Measurements from ENCODE around the gene USP17L19. TPM values are rescaled to one million over a fixed set of nuclear protein-coding genes. Genes with fewer than 3 reads are reported as not detected.
A peak's percentile ranks its signal among the peaks of the same experiment; 100 is the strongest.
"Not testable (repeated sequence)": the region's sequence is repeated elsewhere in the genome, so short reads cannot be mapped to it uniquely, and the experiment has no call there.

Gene USP17L19
- total RNA-seq, 3 donors from 2014 or later (not counting 1 experiment from before 2014, with no cell fraction given), result not detected

- intact Hi-C loops (cut with micrococcal nuclease); H3K27me3 ChIP-seq (ENCODE audit: control insufficient read depth, insufficient read depth, low read length); H3K36me3 ChIP-seq (ENCODE audit: control insufficient read depth, insufficient read depth, low read length); H3K9me3 ChIP-seq (ENCODE audit: control insufficient read depth, insufficient read depth, low read length); H3K9me3 Mint-ChIP-seq; H3K4me1 Mint-ChIP-seq; H3K4me1 ChIP-seq (ENCODE audit: control insufficient read depth, insufficient read depth, low read length); H3K4me3 Mint-ChIP-seq; ATAC-seq; H3K27ac Mint-ChIP-seq; H3K4me3 ChIP-seq (ENCODE audit: low read length); H3K27ac ChIP-seq (ENCODE audit: low read length); H3K27me3 Mint-ChIP-seq (ENCODE audit: low read depth in 2 of 2); H3K36me3 Mint-ChIP-seq: not testable (repeated sequence)
- WGBS (ENCODE audit: insufficient coverage), result 82% methylated on average over 10 of the region's 12 CpGs
- peak; percentile 0 to 11 for DNase-seq
Observed at GRCh38 chr4:9238461-9238860, 14.7 kb upstream of the USP17L19 start.

- not testable (repeated sequence) for H3K9me3 Mint-ChIP-seq; H3K27me3 Mint-ChIP-seq (ENCODE audit: low read depth in 2 of 2)
- no CpG with 5 or more reads among the region's 14 CpGs for WGBS (ENCODE audit: insufficient coverage)
Observed at GRCh38 chr4:9243579-9243978, 9.6 kb upstream of the USP17L19 start, which contains the start of gene USP17L17. Gene USP17L17 (plus strand): TSS chr4:9243879. CDS start chr4:9243879, 0 bp downstream.

GRCh38 chr4:9247953-9248680 lies 5.1 kb upstream of the USP17L19 start, which contains the start of gene USP17L18:
Gene USP17L18 (plus strand): TSS chr4:9248630. CDS start chr4:9248630, 0 bp downstream.
- H3K36me3 Mint-ChIP-seq; H3K9me3 Mint-ChIP-seq; H3K36me3 ChIP-seq (ENCODE audit: control insufficient read depth, insufficient read depth, low read length); H3K4me1 ChIP-seq (ENCODE audit: control insufficient read depth, insufficient read depth, low read length); H3K4me1 Mint-ChIP-seq; H3K27me3 ChIP-seq (ENCODE audit: control insufficient read depth, insufficient read depth, low read length); intact Hi-C loops (cut with micrococcal nuclease); H3K27ac ChIP-seq (ENCODE audit: low read length); ATAC-seq; H3K4me3 Mint-ChIP-seq; H3K27me3 Mint-ChIP-seq (ENCODE audit: low read depth in 2 of 2); H3K9me3 ChIP-seq (ENCODE audit: control insufficient read depth, insufficient read depth, low read length); H3K4me3 ChIP-seq (ENCODE audit: low read length); H3K27ac Mint-ChIP-seq: not testable (repeated sequence)
- 95% methylated on average over 11 of the region's 26 CpGs for WGBS (ENCODE audit: insufficient coverage)
- peak; percentile 1 to 17 for DNase-seq

More at GRCh38 chr4:9243579-9243978, 9.6 kb upstream of the USP17L19 start, which contains the start of gene USP17L17:
- ATAC-seq; H3K27ac Mint-ChIP-seq; DNase-seq; H3K36me3 Mint-ChIP-seq; H3K4me3 ChIP-seq (ENCODE audit: low read length); H3K27me3 ChIP-seq (ENCODE audit: control insufficient read depth, insufficient read depth, low read length); H3K4me1 Mint-ChIP-seq; H3K27ac ChIP-seq (ENCODE audit: low read length); H3K36me3 ChIP-seq (ENCODE audit: control insufficient read depth, insufficient read depth, low read length); H3K9me3 ChIP-seq (ENCODE audit: control insufficient read depth, insufficient read depth, low read length); intact Hi-C loops (cut with micrococcal nuclease); H3K4me1 ChIP-seq (ENCODE audit: control insufficient read depth, insufficient read depth, low read length); H3K4me3 Mint-ChIP-seq: not testable (repeated sequence)

GRCh38 chr4:9257824-9258223 lies 4.6 kb downstream of the USP17L19 start, which contains the start of gene USP17L20:
Gene USP17L20 (plus strand): TSS chr4:9258124. CDS start chr4:9258124, 0 bp downstream.
- intact Hi-C loops (cut with micrococcal nuclease); H3K27ac Mint-ChIP-seq; ATAC-seq; H3K36me3 Mint-ChIP-seq; H3K27ac ChIP-seq (ENCODE audit: low read length); H3K4me3 Mint-ChIP-seq; H3K9me3 Mint-ChIP-seq; H3K36me3 ChIP-seq (ENCODE audit: control insufficient read depth, insufficient read depth, low read length); H3K4me3 ChIP-seq (ENCODE audit: low read length); H3K9me3 ChIP-seq (ENCODE audit: control insufficient read depth, insufficient read depth, low read length); H3K4me1 Mint-ChIP-seq; H3K27me3 Mint-ChIP-seq (ENCODE audit: low read depth in 2 of 2); H3K27me3 ChIP-seq (ENCODE audit: control insufficient read depth, insufficient read depth, low read length); H3K4me1 ChIP-seq (ENCODE audit: control insufficient read depth, insufficient read depth, low read length); DNase-seq: not testable (repeated sequence)
- WGBS (ENCODE audit: insufficient coverage), result no CpG with 5 or more reads among the region's 15 CpGs

GRCh38 chr4:9262572-9262971 lies 9.4 kb downstream of the USP17L19 start, which contains the start of gene USP17L21:
Gene USP17L21 (plus strand): TSS chr4:9262872. CDS start chr4:9262872, 0 bp downstream.
- H3K27ac Mint-ChIP-seq; H3K27me3 Mint-ChIP-seq (ENCODE audit: low read depth in 2 of 2); DNase-seq; ATAC-seq; H3K4me1 Mint-ChIP-seq; H3K4me3 ChIP-seq (ENCODE audit: low read length); intact Hi-C loops (cut with micrococcal nuclease); H3K9me3 ChIP-seq (ENCODE audit: control insufficient read depth, insufficient read depth, low read length); H3K27ac ChIP-seq (ENCODE audit: low read length); H3K27me3 ChIP-seq (ENCODE audit: control insufficient read depth, insufficient read depth, low read length); H3K4me1 ChIP-seq (ENCODE audit: control insufficient read depth, insufficient read depth, low read length); H3K36me3 ChIP-seq (ENCODE audit: control insufficient read depth, insufficient read depth, low read length); H3K9me3 Mint-ChIP-seq; H3K4me3 Mint-ChIP-seq; H3K36me3 Mint-ChIP-seq: not testable (repeated sequence)
- no CpG with 5 or more reads among the region's 13 CpGs for WGBS (ENCODE audit: insufficient coverage)

GRCh38 chr4:9267319-9267718 lies 14.1 kb downstream of the USP17L19 start, which contains the start of gene USP17L22:
Gene USP17L22 (plus strand): TSS chr4:9267619. CDS start chr4:9267619, 0 bp downstream.
- H3K9me3 Mint-ChIP-seq; H3K4me3 ChIP-seq (ENCODE audit: low read length); H3K36me3 ChIP-seq (ENCODE audit: control insufficient read depth, insufficient read depth, low read length); H3K27ac ChIP-seq (ENCODE audit: low read length); H3K4me3 Mint-ChIP-seq; H3K9me3 ChIP-seq (ENCODE audit: control insufficient read depth, insufficient read depth, low read length); H3K27me3 ChIP-seq (ENCODE audit: control insufficient read depth, insufficient read depth, low read length); H3K4me1 ChIP-seq (ENCODE audit: control insufficient read depth, insufficient read depth, low read length); DNase-seq; ATAC-seq; H3K27ac Mint-ChIP-seq; H3K4me1 Mint-ChIP-seq; H3K36me3 Mint-ChIP-seq; intact Hi-C loops (cut with micrococcal nuclease); H3K27me3 Mint-ChIP-seq (ENCODE audit: low read depth in 2 of 2): not testable (repeated sequence)
- no CpG with 5 or more reads among the region's 15 CpGs for WGBS (ENCODE audit: insufficient coverage)

- not testable (repeated sequence) for H3K9me3 Mint-ChIP-seq; H3K27me3 Mint-ChIP-seq (ENCODE audit: low read depth in 2 of 2); H3K36me3 Mint-ChIP-seq
Observed at GRCh38 chr4:9271719-9272118, 18.5 kb downstream of the USP17L19 start.

More at GRCh38 chr4:9271719-9272118, 18.5 kb downstream of the USP17L19 start:
- H3K36me3 ChIP-seq (ENCODE audit: control insufficient read depth, insufficient read depth, low read length); H3K4me1 ChIP-seq (ENCODE audit: control insufficient read depth, insufficient read depth, low read length); H3K27me3 ChIP-seq (ENCODE audit: control insufficient read depth, insufficient read depth, low read length); H3K27ac Mint-ChIP-seq; H3K9me3 ChIP-seq (ENCODE audit: control insufficient read depth, insufficient read depth, low read length); H3K4me3 ChIP-seq (ENCODE audit: low read length); intact Hi-C loops (cut with micrococcal nuclease); DNase-seq; H3K4me3 Mint-ChIP-seq; H3K4me1 Mint-ChIP-seq; ATAC-seq; H3K27ac ChIP-seq (ENCODE audit: low read length): not testable (repeated sequence)
- WGBS (ENCODE audit: insufficient coverage), result 84% methylated on average over 5 of the region's 10 CpGs
